NCI-H2196 treated with DMSO at 0.1 percent for 48 hours (cell line): ENCODE measurements around the gene TRABD.
"Not testable (repeated sequence)": the region's sequence is repeated elsewhere in the genome, so short reads cannot be mapped to it uniquely, and the experiment has no call there.

Source experiments
- DNase-seq: peaks from one replicate; lab custom pipeline; 2025; ENCODE audit not compliant: unreplicated experiment; lab: John Stamatoyannopoulos, UW

The TRABD gene

GRCh38 chr22:50200461-50201190 is 14.9 kb downstream of the TRABD start, which contains the start of gene SELENOO:
Gene SELENOO (plus strand): TSS chr22:50201011. CDS start chr22:50201037, 26 bp downstream.
- DNase-seq: peak; percentile 5

GRCh38 chr22:50201191-50202129 is 15.7 kb downstream of the TRABD start:
- DNase-seq: no peak

- DNase-seq: no peak
These were observed 16.5 kb downstream of the TRABD start for GRCh38 chr22:50202130-50202666.

GRCh38 chr22:50203288-50203687 is 17.6 kb downstream of the TRABD start:
- DNase-seq: no peak

GRCh38 chr22:50204571-50204970 is 18.9 kb downstream of the TRABD start:
- DNase-seq: no peak

GRCh38 chr22:50204998-50205397 is 19.3 kb downstream of the TRABD start:
- not testable (repeated sequence) for DNase-seq

GRCh38 chr22:50205781-50206569 is 20.3 kb downstream of the TRABD start:
- DNase-seq: no peak

GRCh38 chr22:50206599-50206998 is 20.9 kb downstream of the TRABD start:
- no peak for DNase-seq

- DNase-seq: no peak
These were observed 21.8 kb downstream of the TRABD start for GRCh38 chr22:50207383-50208140.

GRCh38 chr22:50208430-50208938 is 22.8 kb downstream of the TRABD start:
- no peak for DNase-seq

GRCh38 chr22:50208939-50209892 is 23.5 kb downstream of the TRABD start:
- DNase-seq: no peak

GRCh38 chr22:50209893-50210292 is 24.2 kb downstream of the TRABD start:
- DNase-seq: no peak

GRCh38 chr22:50210378-50211139 is 24.8 kb downstream of the TRABD start:
- no peak for DNase-seq

GRCh38 chr22:50211147-50211546 is 25.4 kb downstream of the TRABD start:
- DNase-seq: no peak

- no peak for DNase-seq
These were observed 27.6 kb downstream of the TRABD start for GRCh38 chr22:50213263-50213662.

GRCh38 chr22:50215297-50216054 is 29.8 kb downstream of the TRABD start:
- no peak for DNase-seq

- no peak for DNase-seq
These were observed 30.5 kb downstream of the TRABD start for GRCh38 chr22:50216055-50216683.
